Skin epidermis (tissue), 12 donors: ENCODE results near the gene CC2D1A.
A peak's percentile ranks its signal among the peaks of the same experiment; 100 is the strongest.

Experiments
- H3K27ac ChIP-seq, 21 experiments: fragments of 200-600 bp; sonication (generic) in 11 of 21; one replicate each; pipeline ENCODE4 v1.5.0; 2020; ENCODE audit warnings: mild to moderate bottlenecking in 3 of 21, inconsistent platforms in 2 of 21, moderate library complexity in 2 of 21
- H3K4me3 ChIP-seq, 7 experiments: fragments of 200-600 bp; sonication (generic) in 2 of 7; one replicate each; pipeline ENCODE4 v1.5.0; 2020; ENCODE audit warnings: inconsistent platforms in 2 of 7, mild to moderate bottlenecking in 2 of 7, moderate library complexity in 1 of 7

CC2D1A gene

GRCh38 chr19:13905634-13906520 is at the start of gene CC2D1A, which contains the start of gene BRME1:
TSS of gene CC2D1A (plus strand) at chr19:13906201. CDS start at chr19:13906442, 241 bp downstream.
TSS of gene BRME1 (minus strand) at chr19:13906117. CDS start at chr19:13904892, 1,225 bp downstream.
- Histone ChIP-seq H3K27ac (peak within 1 kb of the TSS; percentile 51 to 95 (median 90)), H3K4me3 (peak within 1 kb of the TSS; percentile 59 to 98 (median 84))

GRCh38 chr19:13856497-13856896 is 49.5 kb upstream of the CC2D1A start:
- H3K27ac ChIP-seq, result peak overlapping the region in 3 of 21 experiments; percentile 20 to 60 (median 44)
- no peak overlapping the region for H3K4me3 ChIP-seq

- peak overlapping the region in 7 of 21 experiments; percentile 1 to 56 (median 34) for H3K27ac ChIP-seq
- no peak overlapping the region for H3K4me3 ChIP-seq
These were observed 46.6 kb upstream of the CC2D1A start for GRCh38 chr19:13859361-13859880.

- Histone ChIP-seq H3K4me3 (peak overlapping the region in 2 of 7 experiments; percentile 33 to 53), H3K27ac (peak overlapping the region in 20 of 21 experiments; percentile 77 to 97 (median 92))
These were observed 45.2 kb upstream of the CC2D1A start for GRCh38 chr19:13860679-13861391.

GRCh38 chr19:13861392-13861713 is 44.6 kb upstream of the CC2D1A start:
- Histone ChIP-seq H3K27ac (peak overlapping the region; percentile 33 to 97 (median 91)), H3K4me3 (peak overlapping the region; percentile 33 to 53 (median 37))

- peak overlapping the region; percentile 33 to 53 (median 37) for H3K4me3 ChIP-seq
These were observed 44.1 kb upstream of the CC2D1A start for GRCh38 chr19:13861714-13862531.

GRCh38 chr19:13864046-13864666 is 41.8 kb upstream of the CC2D1A start:
- H3K27ac ChIP-seq, result peak overlapping the region in 2 of 21 experiments; percentile 53 to 58
- H3K4me3 ChIP-seq, result no peak overlapping the region

More at GRCh38 chr19:13861714-13862531, 44.1 kb upstream of the CC2D1A start:
- H3K27ac ChIP-seq, result peak overlapping the region; percentile 33 to 97 (median 91)

GRCh38 chr19:13864667-13865570 is 41.1 kb upstream of the CC2D1A start:
- H3K27ac ChIP-seq, result peak overlapping the region in 9 of 21 experiments; percentile 27 to 80 (median 58)
- peak overlapping the region; percentile 52 to 66 (median 64) for H3K4me3 ChIP-seq

- peak overlapping the region in 18 of 21 experiments; percentile 3 to 82 (median 41) for H3K27ac ChIP-seq
- H3K4me3 ChIP-seq, result peak overlapping the region; percentile 52 to 66 (median 64)
These were observed 40.2 kb upstream of the CC2D1A start for GRCh38 chr19:13865571-13866462.

GRCh38 chr19:13866463-13867046 is 39.4 kb upstream of the CC2D1A start:
- Histone ChIP-seq H3K4me3 (peak overlapping the region in 6 of 7 experiments; percentile 56 to 66 (median 64)), H3K27ac (peak overlapping the region in 5 of 21 experiments; percentile 31 to 82 (median 75))

GRCh38 chr19:13868663-13869062 is 37.3 kb upstream of the CC2D1A start:
- H3K27ac ChIP-seq, result no peak overlapping the region
- H3K4me3 ChIP-seq, result no peak overlapping the region

- Histone ChIP-seq H3K4me3 (no peak overlapping the region), H3K27ac (no peak overlapping the region)
These were observed 36.7 kb upstream of the CC2D1A start for GRCh38 chr19:13869281-13869680.

- H3K27ac ChIP-seq, result no peak overlapping the region
- no peak overlapping the region for H3K4me3 ChIP-seq
These were observed 35.1 kb upstream of the CC2D1A start for GRCh38 chr19:13870873-13871272.

- Histone ChIP-seq H3K27ac (peak overlapping the region in 1 of 21 experiments; percentile 51), H3K4me3 (peak overlapping the region; percentile 27 to 39 (median 33))
These were observed 33.7 kb upstream of the CC2D1A start for GRCh38 chr19:13872339-13872694.

GRCh38 chr19:13872695-13873389 is 33.2 kb upstream of the CC2D1A start:
- H3K27ac ChIP-seq, result peak overlapping the region in 4 of 21 experiments; percentile 11 to 51 (median 28)
- H3K4me3 ChIP-seq, result peak overlapping the region; percentile 27 to 39 (median 33)
